GM21619 (cell line): Measurements from ENCODE around the gene GSG1L2.

ENCODE experiments used
- ATAC-seq: cut with Tn5 transposase; IDR thresholded peaks from one replicate; pipeline ENCODE4 v1.9.1; 2021; ENCODE audit not compliant: unreplicated experiment

The GSG1L2 gene

DNA sequence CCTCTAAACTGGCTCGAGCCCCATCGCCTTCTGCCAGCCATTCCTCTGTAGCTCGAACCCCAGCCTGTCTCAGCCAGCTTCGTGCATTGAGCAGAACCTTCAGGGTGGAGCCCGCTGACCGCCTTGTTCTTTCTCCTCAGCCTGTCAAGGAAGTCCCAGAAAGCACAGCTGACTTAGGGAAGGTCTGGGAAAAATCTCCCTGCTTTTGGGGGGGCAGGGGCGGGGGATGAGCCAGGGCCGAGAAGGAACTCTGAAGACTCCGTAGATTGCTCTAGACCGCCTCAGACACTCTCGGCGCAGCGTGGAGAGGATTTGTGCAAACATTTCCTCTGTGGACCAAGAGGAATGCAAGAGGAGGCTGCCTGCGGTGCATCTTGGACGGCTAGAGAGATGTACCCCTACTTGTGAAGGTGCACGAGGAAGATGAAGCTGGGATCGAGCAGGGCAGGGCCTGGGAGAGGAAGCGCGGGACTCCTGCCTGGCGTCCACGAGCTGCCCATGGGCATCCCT lies 3.8 kb upstream of the GSG1L2 start, which contains the start of gene GLP2R:
GLP2R (plus strand) TSS at position 284 of the 510 bp plus-strand sequence; CDS start at position 424, 140 bp downstream.
- ATAC-seq = no peak

DNA sequence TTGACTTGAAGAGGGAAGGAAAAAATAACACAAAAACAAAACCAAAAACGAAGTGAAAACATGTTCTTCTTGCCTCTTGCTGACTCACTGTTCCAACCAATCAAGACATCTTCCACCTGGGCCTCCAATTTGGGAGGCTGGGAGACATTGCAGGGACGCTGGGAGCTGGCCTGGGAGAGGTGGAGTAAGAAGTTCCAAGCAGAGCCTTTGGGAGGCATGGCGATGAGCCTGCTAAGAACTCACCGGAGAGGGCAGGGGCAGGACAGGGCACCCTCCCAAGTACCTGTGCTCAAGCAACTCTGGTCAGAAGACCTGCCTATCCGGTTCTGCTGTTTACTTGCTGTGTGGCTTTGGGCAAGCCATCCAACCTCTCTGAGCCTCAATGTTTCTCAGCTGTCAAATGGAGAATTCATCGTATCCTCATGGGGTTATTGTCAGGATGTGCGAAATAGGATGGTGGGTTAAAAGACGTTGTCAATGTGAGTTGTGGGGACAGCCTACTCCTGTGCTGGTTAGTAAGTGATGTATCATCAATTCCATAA lies 3.0 kb upstream of the GSG1L2 start:
- ATAC-seq = no peak

DNA sequence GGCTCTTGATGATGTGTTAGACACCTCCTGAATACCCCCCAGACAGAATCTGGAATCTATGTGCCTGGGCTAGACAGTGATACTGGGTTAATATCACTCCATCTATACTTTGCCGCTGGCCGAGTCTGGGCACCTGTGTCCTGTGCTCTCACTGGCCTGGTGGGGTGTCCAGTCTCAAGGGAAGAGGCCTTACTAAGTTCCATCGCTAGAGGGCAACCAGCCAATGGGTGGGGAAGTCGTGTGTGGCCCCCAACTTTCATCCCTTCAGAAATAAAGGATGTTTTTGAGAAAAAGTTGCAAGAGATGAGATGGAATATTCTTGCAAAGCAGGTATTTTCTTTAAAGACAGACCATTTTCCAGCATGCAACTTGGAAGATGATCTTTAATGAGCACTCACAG lies 2.2 kb upstream of the GSG1L2 start:
- no peak for ATAC-seq

DNA sequence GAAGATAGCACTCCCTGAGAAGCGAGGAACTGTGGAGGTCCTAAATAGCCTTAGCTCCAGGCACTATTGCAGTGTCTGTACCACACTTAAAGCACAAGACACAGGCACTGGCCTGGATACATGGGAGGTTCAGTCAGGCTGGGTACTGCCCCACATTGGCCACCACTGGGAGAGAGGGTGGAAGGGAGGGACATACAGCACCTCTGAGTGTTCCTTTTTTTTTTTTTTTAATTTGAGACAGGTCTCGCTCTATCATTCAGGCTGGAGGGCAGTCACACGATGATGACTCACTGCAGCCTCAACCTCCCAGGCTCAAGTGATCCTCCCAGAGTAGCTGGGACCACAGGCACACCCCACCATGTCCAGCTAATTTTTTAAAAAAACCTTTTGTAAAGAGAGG lies 1.4 kb downstream of the GSG1L2 start:
- no peak for ATAC-seq

DNA sequence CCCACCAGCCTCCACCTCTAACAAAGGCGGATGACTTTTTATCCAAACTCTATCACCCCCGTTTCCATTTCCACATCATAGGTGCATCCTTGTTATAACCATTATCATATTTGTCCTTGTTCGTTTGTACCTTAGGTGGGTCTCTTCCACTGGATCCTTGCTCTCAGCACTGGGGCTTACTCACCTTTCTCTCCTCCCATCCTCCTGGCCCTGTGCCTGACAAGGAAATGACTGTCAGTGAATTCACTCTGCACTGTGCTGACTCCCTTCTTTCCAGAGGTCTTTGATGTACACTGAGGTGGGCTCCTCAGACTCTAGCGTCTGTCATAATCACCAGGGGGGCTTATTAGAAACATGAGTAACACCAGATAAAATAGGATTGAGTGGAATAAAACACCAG lies 3.1 kb downstream of the GSG1L2 start:
- no peak for ATAC-seq

DNA sequence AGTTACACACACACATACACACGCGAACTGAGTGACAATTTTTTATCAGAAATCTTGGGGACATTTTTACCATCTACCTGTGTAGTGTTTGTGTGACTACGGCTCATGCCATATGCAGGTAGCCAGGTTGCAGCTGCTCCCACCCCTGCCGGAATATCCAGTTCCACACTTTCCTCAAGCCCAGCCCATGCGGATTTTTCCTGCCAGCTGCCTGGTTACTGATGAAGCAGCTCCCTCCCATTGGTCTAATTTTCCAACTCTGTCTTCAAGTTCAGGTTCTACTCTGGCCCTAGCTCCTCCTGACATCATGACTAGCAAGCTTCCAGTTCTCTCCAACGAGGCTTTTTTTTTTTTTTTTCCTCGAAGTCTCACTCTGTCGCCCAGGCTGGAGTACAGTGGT lies 4.8 kb downstream of the GSG1L2 start:
- no peak for ATAC-seq

DNA sequence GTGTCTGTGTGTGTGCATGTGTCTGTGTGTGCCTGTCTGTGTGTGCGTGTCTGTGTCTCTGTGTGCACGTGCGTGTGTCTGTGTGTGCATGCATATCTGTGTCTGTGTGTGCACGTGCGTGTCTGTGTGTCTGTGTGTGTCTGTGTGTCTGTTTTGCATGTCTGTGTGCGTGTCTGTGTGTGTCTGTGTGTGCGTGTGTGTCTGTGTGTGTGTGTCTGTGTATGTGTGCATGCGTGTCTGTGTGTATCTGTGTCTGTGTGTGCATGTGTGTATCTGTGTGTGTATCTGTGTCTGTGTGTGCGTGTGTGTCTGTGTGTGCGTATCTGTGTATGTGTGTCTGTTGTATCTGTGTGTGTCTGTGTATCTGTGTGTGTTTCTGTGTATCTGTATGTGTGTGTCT lies 5.4 kb downstream of the GSG1L2 start:
- no peak for ATAC-seq

DNA sequence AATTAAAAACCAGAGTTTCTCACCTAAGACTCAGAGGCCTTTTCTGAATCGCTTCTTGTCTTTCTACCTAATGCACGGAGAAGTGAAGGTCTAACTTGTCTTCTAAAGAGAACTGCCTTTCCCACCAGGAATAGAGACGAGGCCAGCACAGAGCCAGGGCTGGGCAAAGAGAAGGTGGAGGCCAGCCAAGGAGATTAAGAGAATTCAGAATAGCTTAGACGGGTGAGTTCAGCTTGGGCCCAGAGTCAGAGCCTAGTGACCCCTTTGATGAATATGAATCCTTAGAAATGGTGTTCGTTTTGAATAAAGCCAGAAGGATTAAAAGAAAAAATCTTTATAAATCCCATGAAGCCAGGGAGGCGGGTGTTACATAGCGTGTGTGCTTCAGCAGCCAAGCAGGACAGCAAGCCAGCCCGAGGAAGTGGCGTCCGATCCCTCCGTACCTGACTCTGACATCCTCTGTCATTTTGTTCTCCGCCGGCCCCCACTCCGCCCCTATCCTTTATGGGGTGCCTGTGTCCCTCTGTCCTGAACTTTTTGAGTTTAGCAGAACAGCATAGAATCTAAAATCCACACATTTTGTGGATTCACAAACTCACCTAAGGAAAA lies 7.4 kb downstream of the GSG1L2 start:
- no peak for ATAC-seq

DNA sequence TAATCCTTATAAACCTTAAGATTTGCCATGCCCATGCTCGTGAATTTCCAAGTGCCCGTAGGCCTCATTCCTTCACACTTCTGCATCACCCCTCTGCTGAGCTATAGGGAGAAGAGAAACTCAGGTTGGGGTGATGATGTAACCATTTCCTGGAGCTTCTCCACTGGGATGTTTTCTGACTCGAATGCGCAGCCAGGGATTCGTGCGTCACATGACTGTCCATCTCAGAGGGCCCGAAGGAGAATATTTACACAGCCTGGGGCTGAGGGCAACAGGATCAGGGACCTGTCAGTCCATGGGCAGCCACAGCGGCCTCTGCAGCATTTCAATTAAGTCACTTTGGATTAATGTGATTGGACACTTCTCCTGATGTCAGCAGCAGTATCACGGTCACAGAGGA lies 8.7 kb downstream of the GSG1L2 start:
- no peak for ATAC-seq

DNA sequence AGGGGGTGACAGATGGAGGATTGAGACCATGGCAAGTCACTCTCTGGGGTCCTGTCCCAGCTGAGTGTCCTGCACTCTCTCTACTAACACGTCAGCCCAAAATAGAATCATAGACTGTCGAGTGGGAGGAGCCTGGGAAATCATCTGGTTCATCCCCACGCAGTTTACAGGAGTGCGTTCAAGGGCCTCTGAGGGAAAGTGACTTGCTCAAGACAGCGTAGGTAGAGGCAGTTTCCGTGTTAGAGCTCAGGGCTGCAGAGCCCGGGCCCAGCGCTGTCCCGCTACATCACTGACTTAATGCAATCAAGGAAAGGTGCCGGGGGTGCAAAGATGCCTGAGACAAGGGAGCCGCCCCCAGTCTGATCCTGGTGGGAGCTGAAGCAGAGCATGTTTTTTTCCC lies 10.3 kb downstream of the GSG1L2 start:
- ATAC-seq = no peak

DNA sequence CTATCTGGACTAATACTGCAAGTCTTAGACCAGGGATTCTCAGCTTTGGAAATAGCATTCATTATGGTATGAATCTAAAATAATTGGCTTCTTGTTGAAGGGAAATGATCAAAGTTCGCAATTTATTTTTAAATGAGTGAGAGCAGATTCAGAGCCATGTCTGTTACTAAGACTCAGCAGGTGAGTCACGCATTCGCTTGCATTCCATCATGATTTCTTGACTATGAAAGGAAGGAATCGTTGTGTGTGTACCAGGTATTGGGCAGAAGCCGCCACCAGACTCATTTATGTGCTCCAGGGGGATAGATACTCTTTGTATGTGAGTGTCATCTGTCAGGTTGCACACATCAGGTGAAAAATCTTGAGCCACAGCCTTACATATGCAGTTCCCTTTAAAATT lies 10.8 kb downstream of the GSG1L2 start:
- ATAC-seq = no peak

DNA sequence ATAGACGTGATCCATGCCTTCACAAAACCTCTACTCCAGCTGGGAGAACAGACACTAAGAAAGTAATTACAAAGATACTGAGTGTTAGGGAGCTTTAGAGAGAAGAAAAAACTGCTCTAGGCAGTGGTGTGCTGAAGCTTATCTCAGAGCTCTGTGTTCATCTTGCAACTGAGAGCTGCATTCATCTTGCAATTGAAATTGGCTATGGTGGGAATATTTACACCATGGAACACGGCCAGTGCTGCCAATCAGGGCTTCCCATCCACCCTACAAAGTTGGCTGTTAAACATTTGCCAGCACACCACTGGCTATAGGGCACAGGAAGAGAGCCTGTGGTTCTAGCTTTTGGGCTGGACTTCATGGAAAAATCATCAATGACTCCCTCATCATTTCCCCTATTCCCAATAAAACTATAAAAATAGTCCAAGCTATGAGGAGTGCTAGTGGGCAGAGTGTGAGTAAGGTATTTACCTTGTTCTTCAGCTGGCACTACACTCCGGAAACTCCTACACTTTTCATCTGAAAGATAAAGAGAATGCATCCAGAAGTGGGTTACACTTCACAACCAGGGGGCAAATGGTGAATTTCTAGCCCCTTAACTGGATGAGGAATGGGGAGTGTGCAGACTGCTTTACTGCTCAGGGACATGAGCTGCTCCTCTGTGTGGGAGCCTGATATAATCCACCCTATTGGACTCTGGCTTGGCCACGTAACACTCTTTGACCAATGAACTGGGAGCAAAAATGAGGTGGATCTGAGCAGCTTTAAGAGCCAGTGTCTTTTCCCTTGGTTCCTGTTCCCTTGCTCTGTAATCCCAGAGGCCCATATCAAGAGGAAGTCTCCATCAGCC lies 11.6 kb downstream of the GSG1L2 start:
- ATAC-seq = no peak

DNA sequence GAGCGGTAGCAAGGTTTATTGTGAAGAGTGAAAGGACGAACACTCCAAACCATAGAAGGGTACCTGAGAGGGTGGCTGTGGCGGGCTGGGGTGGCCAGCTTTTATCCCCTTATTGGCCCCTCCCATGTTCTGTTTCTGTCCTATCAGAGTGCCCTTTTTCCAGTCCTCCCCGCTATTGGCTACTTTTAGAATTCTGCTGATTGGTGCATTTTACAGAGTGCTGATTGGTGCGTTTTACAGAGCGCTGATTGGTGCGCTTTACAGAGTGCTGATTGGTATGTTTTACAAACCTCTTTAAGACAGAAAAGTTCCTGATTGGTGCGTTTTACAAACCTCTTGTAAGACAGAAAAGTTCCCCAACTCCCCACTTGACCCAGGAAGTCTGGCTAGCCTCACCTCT lies 12.5 kb downstream of the GSG1L2 start:
- ATAC-seq = no peak

DNA sequence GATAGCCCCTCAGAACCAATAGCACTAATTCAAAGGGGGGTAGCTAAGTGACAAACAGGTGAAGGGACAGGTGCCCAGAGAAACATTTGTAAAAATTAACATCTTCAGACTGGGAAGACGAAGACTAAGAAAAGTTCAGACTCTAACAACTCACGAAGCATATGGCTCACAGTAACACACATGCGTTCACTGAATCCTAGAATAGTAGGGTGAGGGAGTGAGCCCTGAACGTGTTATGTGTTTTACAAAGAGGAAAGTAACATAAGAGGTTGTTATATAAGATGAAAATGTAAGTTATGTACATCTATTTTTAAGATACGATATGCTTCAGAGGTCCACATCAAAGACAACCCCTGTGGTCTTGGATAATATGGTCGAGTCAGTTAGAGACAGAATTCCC lies 15.2 kb downstream of the GSG1L2 start:
- ATAC-seq = no peak

DNA sequence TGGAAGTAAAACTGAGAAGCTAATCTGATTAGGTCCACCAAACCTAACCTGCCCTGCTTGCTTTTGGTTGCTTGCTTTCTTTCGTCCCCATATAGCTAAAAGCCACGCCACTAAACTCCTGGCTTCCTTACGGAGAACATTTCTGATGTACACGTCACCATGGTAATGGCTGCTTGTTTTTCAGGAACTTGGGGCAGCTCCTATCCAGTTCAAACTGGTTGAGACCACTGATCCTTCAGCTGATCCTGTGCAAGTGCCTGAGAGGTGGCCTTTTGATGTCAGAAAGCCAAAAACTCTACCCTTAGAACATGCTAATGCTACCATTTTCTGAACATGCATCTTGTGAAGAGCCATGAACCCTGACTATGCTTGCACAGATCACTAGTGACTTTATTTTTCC lies 16.1 kb downstream of the GSG1L2 start:
- ATAC-seq = no peak

DNA sequence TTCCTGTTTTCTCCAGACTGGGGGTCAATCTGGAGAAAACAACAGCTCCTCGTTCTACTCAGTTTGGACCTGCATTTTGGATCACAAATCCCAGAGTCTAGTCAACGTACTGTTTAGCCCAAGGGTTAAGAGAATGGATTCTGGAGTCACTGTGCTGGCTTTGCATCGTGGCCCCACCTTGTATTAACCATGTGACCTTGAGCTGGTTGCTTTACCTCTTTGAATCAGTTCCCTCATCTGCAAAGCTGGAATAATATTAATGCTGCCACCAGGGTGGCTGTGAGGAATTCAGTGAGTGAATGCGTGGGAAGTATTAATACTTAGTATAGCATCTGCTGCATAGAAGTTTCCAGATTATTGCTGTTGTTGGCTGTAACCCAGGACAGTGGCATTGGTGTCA lies 19.2 kb downstream of the GSG1L2 start:
- no peak for ATAC-seq

DNA sequence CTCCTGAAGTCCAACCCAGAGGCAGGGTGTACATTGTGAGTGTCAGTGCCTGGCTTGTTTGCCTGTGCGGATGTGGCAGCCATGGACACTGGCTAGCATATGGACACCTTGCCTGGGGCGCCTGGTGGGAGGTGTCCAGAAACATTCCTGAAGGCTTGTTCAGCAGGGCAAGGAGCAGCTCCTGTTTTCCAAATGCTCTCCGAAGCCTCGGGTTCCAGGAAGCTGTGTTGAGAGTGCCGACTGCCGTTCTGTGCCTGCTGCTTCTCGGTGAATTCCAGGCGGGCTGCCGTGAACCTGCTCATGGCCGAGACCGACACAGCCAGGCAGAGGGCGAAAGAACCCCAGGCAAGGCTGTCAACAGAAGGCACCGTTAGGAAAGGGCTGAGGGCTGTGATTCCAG lies 19.6 kb downstream of the GSG1L2 start:
- ATAC-seq = no peak

DNA sequence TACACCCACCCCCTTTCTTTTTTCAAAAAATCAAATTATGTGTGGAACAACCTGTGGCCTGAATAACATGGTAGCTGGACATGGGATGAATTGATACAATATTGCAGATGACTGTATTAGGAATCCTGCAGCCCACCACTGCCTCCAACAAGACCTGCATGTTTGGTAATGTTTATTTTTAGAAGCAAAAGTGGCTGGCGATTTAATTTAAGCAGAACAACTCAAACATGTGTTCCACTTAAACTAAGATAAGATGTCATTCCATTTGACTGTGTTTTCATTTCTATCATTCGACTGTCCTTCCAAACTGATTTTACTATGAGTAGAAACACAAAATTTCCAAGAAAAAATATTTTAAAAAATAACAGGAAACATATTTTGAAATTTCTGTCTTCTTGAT lies 20.4 kb downstream of the GSG1L2 start:
- no peak for ATAC-seq

DNA sequence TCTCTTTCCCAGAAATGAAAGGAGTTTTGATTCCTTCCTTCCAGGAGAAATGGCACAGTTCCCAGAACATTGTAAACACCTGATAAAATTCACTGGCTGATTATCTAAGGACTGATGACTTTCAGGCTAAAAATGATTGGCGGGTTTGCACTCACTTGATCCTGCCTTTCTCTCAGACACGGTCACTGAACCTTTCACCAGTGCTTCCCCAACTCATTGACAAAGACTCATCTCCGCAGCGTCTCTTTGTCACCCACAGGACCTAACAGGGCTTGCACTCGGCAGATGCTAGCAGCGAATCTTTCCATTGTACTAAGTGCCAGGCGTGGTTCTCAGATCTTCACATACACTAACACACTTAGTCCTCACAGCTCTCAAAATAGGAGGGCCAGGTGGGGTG lies 23.2 kb downstream of the GSG1L2 start:
- ATAC-seq = no peak

DNA sequence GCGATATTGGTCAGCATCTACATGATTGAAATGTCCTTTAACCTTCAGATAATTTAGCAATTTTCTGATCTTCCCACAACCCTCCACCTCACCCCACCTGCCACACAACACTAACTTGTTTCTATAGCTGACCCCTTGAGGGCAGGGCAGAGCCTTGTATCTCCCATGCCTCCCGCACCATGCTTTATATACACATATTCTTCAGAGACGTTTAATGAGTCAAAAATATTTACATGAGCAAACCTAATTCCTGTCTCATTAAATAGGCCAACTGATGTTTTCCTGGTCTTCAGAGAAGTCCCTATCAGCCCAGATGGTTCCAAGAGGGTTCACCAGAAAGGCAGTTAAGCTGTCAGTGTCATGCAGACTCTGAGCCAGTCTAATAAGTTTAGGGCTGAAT lies 23.9 kb downstream of the GSG1L2 start:
- ATAC-seq = no peak

DNA sequence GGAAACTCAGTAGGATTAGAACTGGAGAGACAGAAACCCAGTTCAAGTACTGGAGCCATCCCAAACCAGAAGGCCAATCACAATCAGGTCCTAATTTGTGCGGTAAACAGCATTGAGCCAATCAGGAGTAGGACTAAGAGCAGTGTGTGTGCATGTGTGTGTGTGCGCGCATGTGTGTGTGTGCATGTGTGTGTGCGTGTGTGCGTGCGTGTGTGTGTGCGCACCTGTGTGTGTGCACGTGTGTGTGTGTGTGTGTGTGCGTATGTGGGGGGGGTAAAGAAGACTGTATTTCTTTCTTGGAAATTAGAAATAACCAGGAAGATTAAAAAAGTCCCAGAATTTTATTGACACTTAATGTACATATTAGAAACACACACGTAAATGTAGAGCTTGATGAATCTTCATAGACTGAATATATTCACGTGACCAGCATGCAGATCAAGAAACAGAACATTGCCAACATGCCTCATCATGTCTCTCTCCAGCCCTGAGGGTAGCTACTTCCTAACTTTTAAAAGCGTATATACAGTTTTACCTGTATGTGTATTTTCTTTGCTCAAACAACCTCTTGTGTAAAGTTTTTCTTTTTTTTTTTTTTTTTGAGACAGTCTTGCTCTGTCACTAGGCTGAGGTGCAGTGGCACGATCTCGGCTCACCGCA lies 29.6 kb downstream of the GSG1L2 start:
- ATAC-seq = no peak
